Neuronal stem cell (in vitro differentiated cells): Measurements from ENCODE around the gene YBX3.

Source experiments
- DNase-seq: peaks from one replicate; pipeline ENCODE4 v3.0.0-alpha.2; 2013; ENCODE audit warnings: low spot score
- H2AFZ ChIP-seq: one replicate; pipeline ENCODE4 v1.6.1; 2013; ENCODE audit warnings: mild to moderate bottlenecking, low read length, inconsistent platforms
- H2AK5ac ChIP-seq: 2 replicates; pipeline ENCODE4 v1.6.1; 2013; ENCODE audit warnings: low read depth, mild to moderate bottlenecking, inconsistent platforms, low read length, moderate library complexity, mixed read lengths
- H2BK120ac ChIP-seq: 2 replicates; pipeline ENCODE4 v1.6.1; 2013; ENCODE audit warnings: low read depth, mild to moderate bottlenecking, inconsistent platforms, low read length, moderate library complexity, mixed read lengths
- H2BK12ac ChIP-seq: one replicate; pipeline ENCODE4 v1.6.1; 2013; ENCODE audit warnings: low read length, inconsistent platforms
- H2BK15ac ChIP-seq: 2 replicates; pipeline ENCODE4 v1.6.1; 2013; ENCODE audit warnings: mild to moderate bottlenecking, low read length, inconsistent platforms, mixed read lengths
- H2BK5ac ChIP-seq: one replicate; pipeline ENCODE4 v1.6.1; 2013; ENCODE audit warnings: inconsistent platforms, mild to moderate bottlenecking, low read length, moderate library complexity
- H3K14ac ChIP-seq: one replicate; pipeline ENCODE4 v1.6.1; 2013; ENCODE audit warnings: low read length, inconsistent platforms
- H3K18ac ChIP-seq: 2 replicates; pipeline ENCODE4 v1.6.1; 2013; ENCODE audit warnings: low read length, inconsistent platforms
- H3K23ac ChIP-seq: 2 replicates; pipeline ENCODE4 v1.6.1; 2013; ENCODE audit warnings: low read depth, mild to moderate bottlenecking, mixed read lengths, low read length, inconsistent platforms; ENCODE audit not compliant: poor library complexity
- H3K27ac ChIP-seq: replicated peaks from 3 replicates; pipeline ENCODE4 v1.5.1; 2013; ENCODE audit warnings: low read length, inconsistent platforms
- H3K27me3 ChIP-seq, 3 experiments: 2 replicates each; pipeline ENCODE4 v1.6.1; 2013; ENCODE audit warnings: low read length in 3 of 3, mild to moderate bottlenecking in 2 of 3, inconsistent platforms in 1 of 3, low read depth in 1 of 3, mixed read lengths in 1 of 3, moderate library complexity in 1 of 3; ENCODE audit not compliant: control insufficient read depth in 3 of 3, insufficient read depth in 3 of 3
- H3K36me3 ChIP-seq, 2 donors: replicated peaks in 1 of 2; 2 replicates each; pipeline ENCODE4 v1.6.1; 2013; ENCODE audit warnings: low read length in 2 of 2; ENCODE audit not compliant: control insufficient read depth in 2 of 2, insufficient read depth in 2 of 2
- H3K4ac ChIP-seq: 2 replicates; pipeline ENCODE4 v1.6.1; 2013; ENCODE audit warnings: inconsistent platforms, mild to moderate bottlenecking, low read length, moderate library complexity
- H3K4me1 ChIP-seq, 2 donors: 1 replicate in 1 of 2; 2 replicates in 1 of 2; pipeline ENCODE4 v1.6.1; 2013; ENCODE audit warnings: low read length in 2 of 2, low read depth in 1 of 2; ENCODE audit not compliant: control insufficient read depth in 2 of 2, insufficient read depth in 1 of 2
- H3K4me2 ChIP-seq: one replicate; pipeline ENCODE4 v1.6.1; 2013; ENCODE audit warnings: mild to moderate bottlenecking, low read length, inconsistent platforms; ENCODE audit not compliant: insufficient read depth, poor library complexity, severe bottlenecking
- H3K4me3 ChIP-seq, 2 donors: 2 replicates each; pipeline ENCODE4 v1.5.1; 2013; ENCODE audit warnings: low read length in 2 of 2, mild to moderate bottlenecking in 2 of 2, inconsistent platforms in 1 of 2, moderate library complexity in 1 of 2
- H3K79me1 ChIP-seq: one replicate; pipeline ENCODE4 v1.6.1; 2013; ENCODE audit warnings: low read depth, mild to moderate bottlenecking, inconsistent platforms, low read length, moderate library complexity
- H3K9ac ChIP-seq: one replicate; pipeline ENCODE4 v1.6.1; 2013; ENCODE audit warnings: mild to moderate bottlenecking, low read depth, low read length, inconsistent platforms; ENCODE audit not compliant: poor library complexity
- H3K9me3 ChIP-seq, 2 donors: replicated peaks in 1 of 2; 2 replicates each; pipeline versions ENCODE3 to v1.6.1; 2013; ENCODE audit warnings: low read length in 2 of 2, mild to moderate bottlenecking in 2 of 2, inconsistent platforms in 1 of 2, low read depth in 1 of 2, mixed read lengths in 1 of 2, moderate library complexity in 1 of 2; ENCODE audit not compliant: control insufficient read depth in 2 of 2, insufficient read depth in 1 of 2
- H4K8ac ChIP-seq: one replicate; pipeline ENCODE4 v1.6.1; 2013; ENCODE audit warnings: low read depth, mild to moderate bottlenecking, inconsistent platforms, low read length, moderate library complexity
- H4K91ac ChIP-seq: one replicate; pipeline ENCODE4 v1.6.1; 2013; ENCODE audit warnings: low read length, low read depth, mild to moderate bottlenecking, inconsistent platforms; ENCODE audit not compliant: poor library complexity
- WGBS, 2 donors: extraction: QIAGEN DNeasy Blood & Tissue Kit; methylation state at CpG; one replicate each; pipeline ENCODE4 v1.1.7; 2013; ENCODE audit warnings: missing lambda C conversion rate in 2 of 2, mixed read lengths in 1 of 2; ENCODE audit not compliant: insufficient read length in 2 of 2, insufficient replicate concordance in 1 of 2; ENCODE audit errors: extremely low coverage in 2 of 2; 5-methylcytosine and 5-hydroxymethylcytosine counted together

The YBX3 gene

DNA sequence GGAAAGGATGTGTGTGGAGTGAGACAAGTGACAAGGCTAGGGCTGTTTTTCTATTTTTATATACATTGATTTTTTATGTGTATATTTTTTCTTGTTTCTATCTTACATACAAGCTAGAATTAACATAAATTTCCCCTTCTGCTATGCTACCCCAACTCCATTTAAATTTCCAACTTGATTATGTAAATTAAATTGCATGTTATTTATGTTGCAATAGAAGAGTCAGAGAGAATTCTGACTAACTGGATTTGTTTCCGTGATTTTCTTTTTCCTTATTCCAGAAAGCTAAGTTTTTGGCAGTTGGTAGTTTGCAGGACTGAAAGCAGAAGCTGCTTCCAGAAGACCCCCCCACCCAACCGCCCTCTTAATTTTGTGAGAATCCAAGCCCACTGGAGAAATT is 8.9 kb upstream of the YBX3 start:
- H3K4me3 ChIP-seq, result no peak overlapping the region
- no peak overlapping the region for H3K9ac ChIP-seq
- DNase-seq, result no peak
- H2BK120ac ChIP-seq, result no peak overlapping the region
- no peaks in the 10 kb centered on the region for H3K36me3 ChIP-seq
- no peaks in the 10 kb centered on the region for H3K9me3 ChIP-seq
- H3K23ac ChIP-seq, result no peak overlapping the region
- H3K18ac ChIP-seq, result no peak overlapping the region
- H4K8ac ChIP-seq, result no peak overlapping the region
- no peak overlapping the region for H2BK15ac ChIP-seq
- H2AK5ac ChIP-seq, result no peak overlapping the region
- no peak overlapping the region for H4K91ac ChIP-seq
- no CpG with 5 or more reads among the region's 2 CpGs for WGBS, 2 donors
- H2BK5ac ChIP-seq, result no peak overlapping the region
- no peak overlapping the region for H2BK12ac ChIP-seq
- peaks cover 0 to 61% (median 0%) of the 10 kb centered on the region in 3 experiments for H3K27me3 ChIP-seq
- no peaks in the 10 kb centered on the region for H3K79me1 ChIP-seq
- H2AFZ ChIP-seq, result no peak overlapping the region
- H3K27ac ChIP-seq, result no peak overlapping the region
- H3K14ac ChIP-seq, result no peak overlapping the region
- no peaks in the 10 kb centered on the region for H3K4me1 ChIP-seq
- H3K4ac ChIP-seq, result no peak overlapping the region
- H3K4me2 ChIP-seq, result no peak overlapping the region

DNA sequence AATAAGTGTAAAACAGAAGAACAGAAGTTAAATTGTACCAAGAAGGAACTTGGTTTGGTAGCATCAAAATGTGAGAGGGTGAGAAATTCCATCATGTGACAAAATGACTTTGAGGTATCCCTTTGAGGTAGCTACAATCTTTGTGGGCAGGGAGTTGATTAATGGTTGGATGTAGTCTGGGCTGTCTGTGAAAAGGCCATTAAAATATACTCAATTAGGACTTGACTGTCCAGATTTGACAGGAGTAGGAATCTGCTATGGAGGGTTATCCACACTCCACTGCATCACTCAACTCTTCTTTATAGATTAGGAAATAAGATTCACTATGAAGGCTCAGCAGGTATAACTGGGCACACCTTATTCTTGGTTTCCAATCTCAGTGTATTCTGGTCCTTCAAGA is 7.4 kb upstream of the YBX3 start:
- Histone ChIP-seq H3K36me3 (no peaks in the 10 kb centered on the region), H3K27me3 (peaks cover 0 to 72% (median 0%) of the 10 kb centered on the region in 3 experiments), H3K4me2 (no peak overlapping the region), H2BK12ac (no peak overlapping the region), H2BK15ac (no peak overlapping the region), H3K14ac (no peak overlapping the region), H3K4me3 (no peak overlapping the region), H3K27ac (no peak overlapping the region), H3K9ac (no peak overlapping the region), H2AK5ac (no peak overlapping the region), H3K79me1 (no peaks in the 10 kb centered on the region), H3K9me3 (no peaks in the 10 kb centered on the region), H2AFZ (no peak overlapping the region), H2BK5ac (no peak overlapping the region), H3K18ac (no peak overlapping the region), H4K91ac (no peak overlapping the region), H3K4ac (no peak overlapping the region), H4K8ac (no peak overlapping the region), H3K23ac (no peak overlapping the region), H3K4me1 (no peaks in the 10 kb centered on the region), H2BK120ac (no peak overlapping the region)
- DNase-seq, result no peak

DNA sequence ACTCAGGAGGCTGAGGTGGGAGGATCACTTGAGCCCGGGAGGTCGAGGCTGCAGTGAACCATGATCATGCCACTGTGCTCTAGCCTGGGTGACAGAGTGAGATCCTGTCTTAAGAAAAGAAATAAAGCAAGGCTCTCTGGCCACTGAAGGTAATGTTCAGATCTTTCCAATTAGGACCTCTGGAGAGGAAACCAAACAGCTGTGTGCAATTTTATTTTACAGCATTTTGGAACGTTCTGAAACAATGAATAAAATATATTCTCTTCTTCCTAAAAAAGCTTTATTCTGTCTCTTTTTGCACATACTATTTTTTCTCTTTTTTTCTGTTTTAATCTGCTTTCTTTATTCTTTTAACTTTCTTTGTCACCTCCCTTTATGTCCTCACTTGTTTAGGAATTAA is 5.0 kb upstream of the YBX3 start:
- Histone ChIP-seq H2BK120ac (no peak overlapping the region), H4K91ac (no peak overlapping the region), H3K14ac (no peak overlapping the region), H3K79me1 (no peaks in the 10 kb centered on the region), H3K27me3 (peaks cover 0 to 69% (median 0%) of the 10 kb centered on the region in 3 experiments), H3K9me3 (no peaks in the 10 kb centered on the region), H3K4me1 (no peaks in the 10 kb centered on the region), H3K23ac (no peak overlapping the region), H4K8ac (no peak overlapping the region), H2BK15ac (no peak overlapping the region), H3K4me3 (no peak overlapping the region), H3K9ac (no peak overlapping the region), H2BK5ac (no peak overlapping the region), H3K4me2 (no peak overlapping the region), H2BK12ac (no peak overlapping the region), H3K4ac (no peak overlapping the region), H3K36me3 (no peaks in the 10 kb centered on the region), H2AFZ (no peak overlapping the region), H2AK5ac (no peak overlapping the region), H3K18ac (no peak overlapping the region), H3K27ac (no peak overlapping the region)
- no peak for DNase-seq
- WGBS, 2 donors, result no CpG with 5 or more reads among the region's 3 CpGs

DNA sequence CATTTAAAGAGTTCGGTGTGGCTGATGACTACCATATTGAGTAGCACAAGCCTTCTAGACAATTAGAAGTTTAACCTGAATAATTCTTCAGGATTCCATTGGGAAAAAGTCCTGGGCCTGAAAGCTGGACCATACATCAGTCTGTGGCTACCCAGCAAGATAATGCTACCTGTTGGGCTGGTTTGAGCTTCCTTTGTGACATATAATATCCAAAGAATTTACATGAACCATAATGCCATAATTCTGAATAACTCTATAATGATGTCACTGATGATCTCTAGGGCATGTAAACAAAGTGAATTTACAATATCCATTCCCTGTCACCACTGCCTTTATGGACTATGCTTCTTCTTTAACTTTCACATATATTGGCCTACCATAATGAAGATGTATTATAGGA is 3.8 kb upstream of the YBX3 start:
- Histone ChIP-seq H3K4me1 (no peaks in the 10 kb centered on the region), H2BK5ac (no peak overlapping the region), H2AK5ac (no peak overlapping the region), H3K4me2 (no peak overlapping the region), H3K9ac (no peak overlapping the region), H3K79me1 (no peaks in the 10 kb centered on the region), H3K14ac (no peak overlapping the region), H2BK12ac (no peak overlapping the region), H3K9me3 (no peaks in the 10 kb centered on the region), H3K36me3 (no peaks in the 10 kb centered on the region), H4K91ac (no peak overlapping the region), H3K23ac (no peak overlapping the region), H3K4ac (no peak overlapping the region), H2BK120ac (no peak overlapping the region), H3K27me3 (peaks cover 0 to 58% (median 0%) of the 10 kb centered on the region in 3 experiments), H3K27ac (no peak overlapping the region), H2BK15ac (no peak overlapping the region), H3K4me3 (no peak overlapping the region), H2AFZ (no peak overlapping the region), H3K18ac (no peak overlapping the region), H4K8ac (no peak overlapping the region)
- DNase-seq, result no peak
- no CpG with 5 or more reads among the region's 1 CpG for WGBS, 2 donors
